ENCODE data around the gene HIVEP3.

HIVEP3 gene

DNA sequence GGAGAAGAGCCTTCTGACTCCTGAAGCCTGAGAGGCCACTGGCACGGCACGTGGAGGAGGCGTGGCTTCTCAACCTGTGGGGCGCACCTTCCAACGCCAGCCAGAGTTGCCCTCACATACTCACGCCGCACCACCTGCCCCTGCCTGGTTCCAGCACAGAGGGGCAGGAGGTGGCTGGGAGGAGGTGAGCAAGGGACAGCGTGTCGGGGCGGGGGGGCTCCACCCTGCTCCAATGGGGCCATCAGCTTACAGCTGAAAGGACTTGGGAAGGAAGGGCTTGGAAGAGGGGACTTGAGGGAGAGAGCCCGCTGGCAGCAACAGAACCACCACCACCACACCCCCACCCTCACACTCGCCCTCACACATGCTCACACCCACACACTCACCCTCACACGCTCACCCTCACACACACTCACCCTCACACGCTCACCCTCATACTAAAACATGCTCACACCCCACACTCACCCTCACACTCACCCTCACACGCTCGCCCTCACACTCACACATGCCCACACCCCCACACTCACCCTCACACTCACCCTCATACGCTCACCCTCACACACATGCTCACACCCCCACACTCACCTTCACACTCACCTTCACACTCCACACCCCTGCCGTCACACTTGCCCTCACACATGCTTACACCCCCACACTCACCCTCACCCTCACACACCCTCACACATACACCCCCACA, 392.7 kb downstream of the HIVEP3 start:
- DNase-seq, result no peak

DNA sequence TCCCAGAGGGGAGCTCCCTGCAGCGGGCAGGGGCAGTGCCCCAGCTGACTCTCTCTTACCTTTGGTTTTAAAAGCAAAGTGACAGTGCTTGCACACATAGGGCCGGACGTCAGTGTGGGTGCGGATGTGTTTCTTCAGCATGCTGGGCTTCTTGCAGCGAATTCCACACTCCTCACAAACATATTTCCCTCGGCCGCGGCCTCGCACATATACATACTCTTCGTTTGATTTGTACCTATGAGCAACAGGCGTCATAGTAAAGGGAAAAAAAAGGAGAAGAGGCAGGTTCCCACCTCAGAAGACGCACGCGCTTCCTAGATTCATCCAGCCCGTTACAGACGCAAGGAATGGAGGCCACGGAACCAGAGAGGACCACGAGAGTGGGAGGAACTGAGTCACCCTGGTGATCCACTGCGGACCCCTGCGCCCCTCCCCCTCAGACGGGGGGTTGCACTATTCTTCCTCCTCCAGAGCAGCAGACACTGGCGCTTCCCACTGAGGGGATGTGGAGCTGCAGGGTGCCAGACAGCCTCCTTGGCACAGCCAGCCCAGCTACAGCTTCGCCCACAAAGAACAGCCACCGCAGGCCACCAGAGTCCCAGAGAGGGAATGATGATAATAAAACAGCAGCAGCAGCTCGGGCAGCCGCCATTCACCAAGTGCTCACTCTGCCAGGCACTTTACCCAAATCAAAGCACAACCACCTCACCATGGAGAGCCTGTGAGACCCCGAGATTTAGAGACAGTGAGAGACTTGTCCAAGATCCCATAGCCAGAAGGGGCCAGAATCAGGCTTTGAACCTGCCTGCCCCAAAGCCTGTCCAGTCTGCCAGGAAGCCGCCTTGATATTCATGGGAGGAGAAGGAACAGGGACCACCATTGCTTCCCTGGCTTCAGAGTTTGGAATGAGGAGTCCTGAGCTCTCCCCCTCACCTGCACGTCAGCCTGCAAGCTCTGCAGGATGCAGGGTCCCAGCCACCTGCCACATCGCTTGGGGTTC, 393.7 kb downstream of the HIVEP3 start:
- no peak for DNase-seq

DNA sequence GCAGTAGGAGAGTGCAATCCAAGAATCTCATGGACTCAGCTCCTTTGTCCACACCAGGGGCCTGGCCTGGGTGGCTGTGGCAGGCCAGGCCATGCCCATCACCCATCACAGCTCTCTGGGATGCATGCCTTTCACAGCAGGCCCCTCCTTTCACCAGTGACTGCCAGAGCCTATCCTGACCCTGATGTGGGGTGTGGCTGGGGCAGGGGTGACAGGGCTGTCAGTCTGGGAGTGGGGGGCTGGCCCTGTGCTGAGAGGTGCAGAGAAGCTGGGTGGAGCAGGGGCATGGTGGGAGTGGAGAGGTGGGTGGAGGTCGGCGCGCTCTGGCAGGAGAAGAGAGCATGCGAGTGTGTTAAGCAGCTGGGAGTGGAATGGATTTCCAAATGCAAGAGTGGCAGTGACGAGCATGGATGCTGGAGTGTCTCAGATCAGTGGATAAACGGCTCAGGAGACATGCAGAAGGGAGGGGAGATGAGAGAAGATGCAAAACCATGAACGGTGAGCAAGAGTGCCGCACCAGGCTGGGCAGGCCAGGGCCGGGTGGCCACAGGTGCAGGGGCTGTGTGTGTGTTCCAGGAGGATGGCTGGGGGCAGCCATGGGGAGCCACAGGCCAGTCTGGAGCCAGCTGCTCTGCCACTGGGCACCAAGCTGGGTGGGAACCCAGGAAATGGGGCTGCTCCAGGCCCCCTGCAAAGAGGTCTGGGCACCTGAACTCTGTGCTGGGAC, 394.6 kb downstream of the HIVEP3 start:
- DNase-seq, result no peak

DNA sequence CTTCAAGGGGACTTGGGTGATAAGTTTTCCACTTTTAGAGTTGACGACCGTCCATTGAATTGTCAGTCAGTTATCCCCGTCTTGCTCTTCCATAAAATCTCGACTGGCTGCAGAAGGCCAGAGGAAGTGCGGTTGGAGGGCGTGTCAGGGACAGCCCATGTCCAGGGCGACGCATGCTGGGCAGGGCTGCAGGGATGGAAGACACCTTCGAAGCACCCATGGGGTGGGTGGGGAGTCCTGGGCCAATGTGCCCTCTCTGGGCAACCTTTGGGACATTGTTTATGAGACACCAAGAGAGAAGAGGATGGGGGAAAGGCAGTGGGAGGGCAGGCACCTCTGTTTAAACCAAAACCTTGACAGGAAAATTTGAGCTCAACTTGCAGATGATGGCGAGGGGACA, 395.7 kb downstream of the HIVEP3 start:
- no peak for DNase-seq

DNA sequence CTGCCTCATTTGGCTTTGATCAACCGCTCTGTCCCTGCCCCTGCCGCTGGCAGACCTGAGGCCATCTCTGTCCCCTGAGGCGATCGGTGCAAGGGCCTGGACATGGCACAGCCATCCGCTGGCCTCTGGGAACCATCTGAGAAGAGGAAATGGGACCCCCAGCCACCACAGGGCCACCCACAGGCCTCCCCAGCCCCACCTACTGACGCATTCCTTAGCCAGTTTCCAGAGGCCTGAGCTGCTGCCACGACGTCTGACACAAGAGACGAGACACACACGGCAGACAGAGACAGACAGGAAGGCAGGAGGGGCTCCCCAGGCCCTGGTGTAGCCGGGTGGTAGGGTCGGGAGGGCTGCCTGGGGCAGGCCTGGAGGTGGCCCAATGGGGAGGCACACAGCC, 397.0 kb downstream of the HIVEP3 start:
- no peak for DNase-seq

DNA sequence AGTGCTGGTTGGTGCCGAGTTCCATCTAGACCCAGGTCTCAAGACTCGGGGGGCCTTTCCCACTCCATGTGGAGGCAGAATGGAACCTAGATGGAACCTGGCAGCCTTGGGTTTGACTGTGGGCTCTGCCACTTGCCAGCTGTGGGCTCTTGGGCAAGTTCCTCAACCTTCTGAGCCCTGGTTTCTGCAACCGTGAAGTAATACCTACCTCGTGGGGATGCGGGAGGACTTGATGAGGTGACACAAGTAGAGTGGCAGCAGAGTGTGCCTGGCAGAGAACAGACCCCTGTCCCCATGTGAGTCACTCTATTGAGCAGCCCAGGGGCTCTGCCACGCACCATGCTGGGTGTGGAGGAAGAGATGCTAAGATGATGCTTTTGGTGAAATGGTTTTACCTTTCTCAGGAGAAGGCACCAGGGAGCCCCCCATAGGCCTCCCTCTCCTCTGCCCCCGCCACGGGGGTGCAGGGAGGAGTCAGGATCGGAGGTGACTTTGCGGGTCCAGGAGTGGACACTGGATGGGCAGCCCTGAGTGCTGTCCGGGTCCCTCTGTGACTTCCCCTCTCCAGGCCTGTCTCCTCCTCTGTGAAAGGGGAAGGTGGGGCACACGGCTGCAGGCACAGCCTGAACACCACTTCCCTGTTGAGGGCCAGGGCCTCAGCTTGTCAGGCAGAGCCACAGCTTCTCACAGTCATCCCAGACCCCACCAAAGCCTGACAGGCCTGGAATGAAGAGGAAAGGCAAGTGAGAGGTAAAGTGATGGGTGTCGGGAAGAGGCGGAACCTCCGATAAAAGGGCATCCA, 397.6 kb downstream of the HIVEP3 start:
- no peak for DNase-seq

DNA sequence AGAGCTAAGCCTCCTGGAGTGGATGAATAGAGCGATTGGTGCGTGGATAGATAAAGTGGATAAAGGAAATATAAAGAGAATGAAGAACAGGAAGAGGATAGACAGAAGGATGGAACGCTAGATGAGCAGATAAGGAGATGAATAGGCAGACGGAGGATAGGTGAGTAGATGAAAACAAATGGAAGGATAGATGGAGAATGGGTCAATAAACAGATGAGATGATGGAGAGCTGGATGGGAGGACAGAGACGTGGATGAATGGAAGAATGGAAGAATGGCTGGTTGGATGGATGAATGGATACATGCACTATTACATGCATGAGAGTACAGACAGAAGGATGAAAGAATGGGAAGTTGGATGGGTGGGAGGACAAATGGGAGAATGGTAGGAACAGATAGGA, 399.1 kb downstream of the HIVEP3 start:
- no peak for DNase-seq

DNA sequence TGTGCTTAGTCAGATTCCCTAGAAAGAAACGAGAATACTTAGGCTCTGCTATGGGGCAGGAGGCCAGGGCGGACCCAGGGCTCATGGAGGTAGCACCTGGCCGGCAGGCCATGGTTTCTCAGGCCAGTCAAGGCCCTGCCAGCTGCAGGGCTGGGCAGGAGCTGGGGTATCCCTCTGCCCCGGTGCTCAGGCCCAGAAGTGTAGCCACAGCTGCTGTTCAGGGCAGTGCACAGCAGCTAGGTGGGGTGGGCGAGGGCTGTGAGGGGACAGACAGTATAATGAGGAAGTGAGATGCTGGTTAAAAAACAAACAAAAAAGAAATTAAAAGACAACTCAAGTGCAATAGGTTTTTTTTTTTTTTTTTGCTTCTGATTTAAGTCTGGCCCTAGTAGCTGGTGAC, 400.3 kb downstream of the HIVEP3 start:
- no peak for DNase-seq

DNA sequence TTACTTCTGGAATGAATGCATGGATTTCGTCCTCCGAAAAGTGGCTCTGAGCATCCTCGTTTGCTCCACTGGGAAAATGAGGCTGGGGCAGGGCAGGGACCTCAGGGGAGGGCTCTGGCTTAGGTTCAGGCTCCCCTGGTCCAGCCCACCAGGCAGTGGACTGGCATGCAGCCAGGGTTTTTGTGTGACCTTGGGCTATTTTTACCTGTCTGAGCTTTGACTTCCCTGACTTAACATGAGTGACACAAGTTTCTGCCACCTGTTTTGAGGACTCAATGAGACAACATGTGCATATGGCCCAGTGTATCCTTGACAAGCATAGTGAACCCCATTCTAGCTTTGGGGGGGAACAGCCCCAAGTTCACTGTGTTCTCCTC, 401.7 kb downstream of the HIVEP3 start:
- no peak for DNase-seq

DNA sequence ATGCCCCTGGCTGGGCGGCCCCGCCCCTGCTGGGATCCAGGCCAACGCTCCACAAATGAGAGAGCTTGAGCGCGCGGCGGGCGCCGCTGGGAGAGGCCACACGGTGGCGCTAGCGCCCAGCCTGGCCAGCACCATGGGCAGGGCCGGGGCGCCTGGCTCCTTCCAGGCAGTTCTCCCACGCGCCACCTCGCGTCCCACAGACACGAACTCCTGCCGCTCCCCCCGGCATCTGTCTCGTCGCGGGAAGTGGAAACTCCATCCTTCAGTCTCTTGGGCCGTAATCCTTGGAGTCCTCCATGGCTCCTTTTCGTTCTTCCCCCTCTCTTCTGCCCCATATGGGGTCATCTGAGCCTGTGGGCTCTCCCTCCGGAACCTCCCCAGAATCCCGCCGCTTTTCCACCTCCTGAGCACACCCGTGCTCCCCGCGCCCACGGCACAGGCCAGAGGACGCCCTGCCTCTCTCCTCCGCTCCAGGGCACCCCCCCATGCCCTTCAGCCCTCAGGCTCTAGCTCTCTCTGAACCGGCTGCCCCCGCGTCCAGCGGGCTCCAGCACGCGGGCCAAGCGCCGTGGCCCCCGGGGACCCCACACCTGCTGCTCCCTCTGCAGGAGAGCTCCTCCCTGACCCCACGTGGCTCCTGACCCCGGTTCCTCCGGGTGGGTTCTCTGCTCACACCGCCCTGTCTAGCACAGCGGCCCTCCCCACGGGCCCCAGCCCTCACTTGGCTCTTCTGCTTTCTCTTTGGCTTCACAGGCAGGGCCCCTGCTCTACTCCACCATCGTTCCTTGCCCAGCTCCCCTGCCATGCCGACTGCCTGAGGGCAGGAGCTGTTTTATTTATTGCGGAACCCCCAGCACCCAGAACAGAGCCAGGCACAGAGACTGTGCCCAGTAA, 402.3 kb downstream of the HIVEP3 start:
- DNase-seq, result no peak

DNA sequence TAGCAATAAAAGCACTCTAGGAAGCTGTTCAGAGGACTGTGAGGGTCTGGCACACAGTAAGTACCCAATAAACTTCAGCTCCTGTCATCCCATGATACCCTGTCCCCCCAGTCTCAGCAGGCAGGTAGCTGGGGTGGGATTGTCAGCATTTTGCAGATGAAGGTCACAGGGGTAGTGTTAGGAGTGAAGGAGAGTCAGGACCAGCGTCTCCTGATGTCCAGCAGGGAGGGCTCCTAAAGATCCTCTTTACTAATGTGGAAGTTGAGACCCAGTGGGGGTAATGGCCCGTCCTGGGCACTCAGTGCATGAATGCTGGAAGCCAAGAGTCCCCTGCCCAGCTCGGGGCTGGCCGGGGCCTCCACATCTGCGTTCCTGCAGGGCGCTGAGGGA, 402.9 kb downstream of the HIVEP3 start:
- no peak for DNase-seq

DNA sequence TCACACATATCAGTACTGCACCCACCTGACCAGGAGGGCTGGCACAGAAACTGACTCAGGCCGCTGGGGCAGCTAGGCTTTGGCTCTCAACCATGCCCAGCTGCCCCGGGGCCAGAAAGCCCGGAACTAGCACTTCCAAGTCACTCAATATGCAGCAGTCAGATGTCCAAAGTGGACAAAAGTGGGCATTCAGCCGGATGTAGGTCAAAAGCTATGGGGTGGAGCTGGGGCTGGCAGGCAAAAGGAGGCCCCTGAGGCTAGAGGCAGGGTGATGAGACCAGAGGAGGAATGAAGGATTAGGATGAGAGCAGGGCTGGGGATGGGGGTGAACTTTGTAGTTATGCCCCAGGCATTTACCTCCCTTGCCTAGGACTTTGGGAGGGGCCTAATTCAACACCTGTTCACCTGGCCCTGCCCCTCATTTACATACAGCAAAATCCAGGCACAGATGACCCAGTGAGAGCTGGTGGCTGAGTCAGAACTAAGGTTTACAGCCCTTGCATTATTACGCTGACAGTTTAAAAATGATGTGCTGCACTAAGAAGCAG, 403.5 kb downstream of the HIVEP3 start:
- DNase-seq, result no peak

DNA sequence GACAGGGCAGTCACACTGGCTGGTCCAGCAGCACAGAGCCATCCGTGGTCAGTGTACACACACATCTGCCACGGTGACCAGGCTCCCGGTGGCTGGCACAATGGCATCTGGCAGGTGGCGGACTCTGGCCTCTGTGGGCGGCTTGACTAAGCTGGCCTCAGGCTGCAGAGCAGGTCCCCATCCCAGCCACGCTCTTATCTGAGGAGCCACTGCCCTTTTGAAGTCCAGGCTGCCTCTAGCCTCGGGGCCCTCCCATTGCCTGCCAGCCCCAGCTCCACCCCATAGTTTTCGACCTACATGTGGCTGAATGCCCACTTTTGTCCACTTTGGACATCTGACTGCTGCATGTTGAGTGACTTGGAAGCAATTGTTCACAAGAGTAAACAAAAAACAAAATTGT, 404.3 kb downstream of the HIVEP3 start:
- no peak for DNase-seq

DNA sequence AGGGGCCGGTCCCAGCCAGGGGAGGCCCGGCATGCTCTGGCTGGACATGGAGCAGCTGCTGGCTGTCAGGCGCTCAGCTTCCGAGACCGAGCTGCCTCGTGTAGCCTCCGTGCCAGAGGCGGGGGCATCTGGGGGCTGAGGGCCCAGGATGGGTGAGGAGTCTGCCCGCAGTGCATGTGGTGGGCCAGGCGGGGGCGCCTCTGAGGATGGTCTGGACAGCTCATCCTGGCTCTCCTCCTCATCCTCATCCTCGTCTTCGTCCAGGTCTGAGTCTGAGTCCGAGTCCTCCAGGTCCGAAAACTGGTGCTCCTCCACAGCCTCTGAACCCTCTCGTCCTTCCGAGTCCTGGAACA, 405.4 kb downstream of the HIVEP3 start:
- no peak for DNase-seq

DNA sequence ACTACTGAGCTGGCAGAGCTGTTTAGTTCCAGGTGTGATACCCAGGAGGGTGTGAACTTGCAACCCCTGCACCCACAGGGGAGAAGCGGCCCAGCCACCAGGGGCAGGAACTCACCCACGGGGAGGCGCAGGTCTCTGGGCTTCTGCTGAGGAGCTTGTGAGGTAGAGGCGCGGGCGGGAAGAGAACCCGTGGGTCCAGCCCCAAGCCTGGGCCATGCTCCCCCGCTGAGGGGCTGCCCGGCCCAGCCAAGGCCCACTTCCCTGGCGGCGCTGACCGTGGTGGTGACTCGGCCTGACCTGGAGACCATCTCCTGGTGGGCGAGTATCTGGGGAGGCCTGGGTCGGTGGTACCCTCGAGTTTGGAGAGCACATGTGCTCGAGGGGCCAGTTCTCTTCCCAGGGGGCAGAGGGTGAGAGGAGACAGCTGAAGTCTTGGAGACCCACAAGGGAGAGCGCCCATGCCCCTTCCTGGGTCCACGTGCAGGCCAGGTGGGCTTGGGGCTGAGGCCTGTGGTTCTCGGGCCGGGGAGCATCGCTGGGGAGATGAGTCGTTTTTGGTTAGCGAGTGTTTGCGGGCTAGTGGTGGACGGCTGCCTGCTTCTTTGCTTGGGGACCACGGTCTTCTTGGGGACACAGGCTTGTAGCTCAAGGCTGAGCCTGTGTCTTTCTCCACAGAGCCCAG, 405.9 kb downstream of the HIVEP3 start:
- DNase-seq, result no peak

DNA sequence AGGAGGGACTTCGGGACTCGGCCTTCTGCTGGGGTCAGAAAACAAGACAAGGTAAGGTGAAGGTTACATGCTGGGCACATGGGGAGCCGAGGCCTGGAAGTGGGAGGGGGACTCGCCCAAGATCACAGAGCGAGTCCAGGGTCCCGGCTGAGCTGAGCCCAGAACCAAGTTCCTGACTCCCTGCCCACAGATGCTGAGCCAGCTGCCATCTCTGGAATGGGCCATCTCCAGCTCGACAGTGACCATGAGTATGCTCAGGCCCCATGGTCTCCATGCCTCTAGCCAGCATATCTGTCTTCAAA, 407.5 kb downstream of the HIVEP3 start:
- no peak for DNase-seq

DNA sequence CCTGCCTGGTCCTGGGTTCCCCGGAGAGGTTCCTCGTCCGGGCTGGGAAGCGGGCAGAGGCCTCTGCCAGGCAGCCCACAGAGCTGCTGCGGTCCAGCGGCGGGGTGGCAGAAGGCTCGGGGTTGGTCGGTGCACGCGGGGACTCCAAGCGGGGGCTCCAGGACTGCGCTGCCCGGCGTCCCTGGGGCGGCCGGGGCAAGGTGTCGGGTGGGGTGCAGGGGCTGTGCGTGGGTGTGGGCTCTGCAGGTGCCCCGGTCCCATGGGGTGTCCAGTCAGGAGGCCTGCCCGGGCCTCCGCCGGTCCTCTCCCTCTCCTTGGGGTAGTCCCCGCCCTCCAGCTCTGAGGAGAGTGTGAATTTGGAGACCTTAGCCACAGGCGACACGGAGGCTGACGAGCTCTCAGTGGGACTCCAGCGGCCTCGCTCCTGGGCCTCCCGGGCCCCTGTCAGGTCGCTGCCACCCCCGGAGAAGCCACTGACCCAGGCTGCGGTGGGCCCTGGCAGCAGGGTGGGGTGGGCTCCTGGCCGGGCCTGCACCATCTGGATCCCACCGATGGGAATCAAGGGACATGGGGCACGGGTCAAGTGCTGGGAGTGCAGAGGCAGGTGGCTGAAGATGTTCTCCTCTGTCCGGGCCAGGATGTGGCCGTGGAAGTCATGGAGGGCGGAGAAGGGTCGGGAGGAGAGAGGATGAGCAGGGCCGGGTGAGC, 408.0 kb downstream of the HIVEP3 start:
- DNase-seq, result no peak

DNA sequence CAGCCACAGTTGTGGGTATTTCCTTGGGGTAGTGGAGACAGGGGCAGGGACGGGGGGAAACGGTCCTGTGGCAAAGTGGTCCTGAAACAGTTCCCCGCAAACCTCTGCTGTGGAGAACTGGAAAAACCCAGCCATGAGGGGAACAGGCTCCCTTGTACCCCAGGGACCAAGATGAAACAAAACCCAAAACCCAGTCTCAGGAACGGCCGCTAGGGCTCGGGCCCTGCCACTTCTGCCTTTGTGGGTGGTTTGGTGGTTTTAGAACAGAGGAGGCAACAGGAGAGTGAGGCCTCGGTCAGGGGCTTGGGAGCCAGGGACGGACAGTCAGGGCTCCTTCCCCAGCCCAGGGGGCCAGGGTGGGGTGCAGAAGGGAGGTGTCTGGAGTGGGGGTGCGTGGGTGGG, 409.5 kb downstream of the HIVEP3 start:
- no peak for DNase-seq

DNA sequence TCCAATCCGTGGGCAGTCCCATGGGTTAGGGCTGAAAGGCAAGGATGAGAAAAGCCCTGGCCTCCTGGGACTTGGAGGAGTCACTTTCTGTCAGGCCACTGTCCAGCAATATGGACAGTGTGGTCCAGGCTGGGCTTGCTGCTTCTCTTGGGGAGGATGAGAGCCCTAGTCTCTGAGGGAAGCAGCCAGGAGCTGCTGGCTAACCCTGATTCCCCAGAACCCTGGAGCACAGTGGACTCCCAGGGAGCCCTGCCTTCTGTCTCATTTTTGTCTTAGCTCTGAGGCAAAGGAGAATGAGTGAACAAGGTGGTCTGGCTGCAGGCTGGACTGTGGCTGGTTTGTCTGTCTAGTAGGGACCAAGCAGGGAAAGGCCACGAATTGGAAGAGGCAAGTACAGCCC, 410.4 kb downstream of the HIVEP3 start:
- DNase-seq, result no peak

DNA sequence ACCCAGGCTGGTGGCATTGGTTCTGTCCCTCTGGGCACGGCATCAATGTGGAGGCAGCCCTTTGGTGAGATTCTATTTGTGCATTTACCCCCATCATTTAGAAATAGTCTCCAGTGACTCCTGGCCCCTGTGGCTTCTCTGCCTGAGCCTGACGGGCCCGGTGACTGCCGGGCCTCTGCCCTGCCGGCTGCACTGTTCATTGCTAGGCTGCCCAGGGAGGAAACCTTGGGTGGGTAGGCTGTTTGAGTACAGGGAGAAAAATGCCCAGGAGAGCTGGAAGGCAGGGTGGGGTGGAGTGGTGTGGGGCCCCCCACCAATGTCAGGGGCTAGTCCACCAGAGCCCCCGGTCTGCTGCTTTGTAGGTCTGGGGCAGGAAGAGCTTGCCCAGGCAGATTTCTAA, 410.9 kb downstream of the HIVEP3 start:
- DNase-seq, result no peak
